Neural progenitor cell (in vitro differentiated cells): Measurements from ENCODE around the gene CNOT1. TPM values are rescaled to one million over a fixed set of nuclear protein-coding genes. Genes with fewer than 3 reads are reported as not detected.

Source experiments
- DNase-seq: peaks from one replicate; pipeline ENCODE4 v3.0.0-alpha.2; 2016; ENCODE audit warnings: low spot score
- H2AFZ ChIP-seq: fragments of 200-600 bp; sonication (generic); replicated peaks from 2 replicates; pipeline ENCODE4 v1.6.1; 2016; ENCODE audit warnings: antibody characterized with exemption
- H3F3A ChIP-seq: fragments of 200-600 bp; sonication (generic); 2 replicates; pipeline ENCODE4 v1.6.1; 2016; ENCODE audit warnings: antibody characterized with exemption, low read depth
- H3K27ac ChIP-seq: fragments of 200-600 bp; sonication (generic); 2 replicates; pipeline ENCODE4 v1.5.1; 2016; ENCODE audit warnings: mild to moderate bottlenecking
- H3K27me3 ChIP-seq: fragments of 200-600 bp; sonication (generic); 2 replicates; pipeline ENCODE4 v1.6.1; 2016; ENCODE audit warnings: mild to moderate bottlenecking, moderate library complexity
- H3K36me3 ChIP-seq: fragments of 200-600 bp; sonication (generic); 2 replicates; pipeline ENCODE4 v1.5.1; 2016
- H3K4me1 ChIP-seq: fragments of 200-600 bp; sonication (generic); 2 replicates; pipeline ENCODE4 v1.6.1; 2016; ENCODE audit warnings: mixed run types
- H3K4me2 ChIP-seq: fragments of 200-600 bp; sonication (generic); 2 replicates; pipeline ENCODE4 v1.6.1; 2016
- H3K4me3 ChIP-seq: fragments of 200-600 bp; sonication (generic); 2 replicates; pipeline ENCODE4 v1.5.1; 2016
- H3K79me2 ChIP-seq: fragments of 200-600 bp; sonication (generic); 2 replicates; pipeline ENCODE4 v1.6.1; 2016; ENCODE audit warnings: low read depth
- H3K9ac ChIP-seq: fragments of 200-600 bp; sonication (generic); 2 replicates; pipeline ENCODE4 v1.6.1; 2016
- H3K9me3 ChIP-seq: fragments of 200-600 bp; sonication (generic); 2 replicates; pipeline ENCODE4 v1.5.1; 2016; ENCODE audit warnings: low read depth
- H4K20me1 ChIP-seq: fragments of 200-600 bp; sonication (generic); 2 replicates; pipeline ENCODE4 v1.6.1; 2016; ENCODE audit warnings: low read depth
- H3K27ac Mint-ChIP-seq: 3 replicates; pipeline ENCODE4 v1.8.0; 2021; ENCODE audit warnings: mixed read lengths
- H3K27me3 Mint-ChIP-seq: 2 replicates; pipeline ENCODE4 v1.8.0; 2022; ENCODE audit warnings: low read depth, mild to moderate bottlenecking, inconsistent platforms, moderate library complexity, mixed read lengths; ENCODE audit not compliant: insufficient read depth
- H3K36me3 Mint-ChIP-seq: 3 replicates; pipeline ENCODE4 v1.8.0; 2021; ENCODE audit warnings: mixed read lengths
- H3K4me1 Mint-ChIP-seq: 3 replicates; pipeline ENCODE4 v1.8.0; 2021; ENCODE audit warnings: mixed read lengths
- H3K4me3 Mint-ChIP-seq: 3 replicates; pipeline ENCODE4 v1.8.0; 2021; ENCODE audit warnings: mild to moderate bottlenecking, moderate library complexity, mixed read lengths
- H3K9me3 Mint-ChIP-seq: 3 replicates; pipeline ENCODE4 v1.8.0; 2020; ENCODE audit warnings: mixed read lengths
- EZH2 ChIP-seq: fragments of 200-600 bp; sonication (generic); IDR thresholded peaks from 2 replicates; pipeline ENCODE4 v1.6.1; 2017; ENCODE audit warnings: antibody characterized with exemption, mild to moderate bottlenecking, moderate library complexity
- EZH2phosphoT487 ChIP-seq: fragments of 200-600 bp; sonication (generic); IDR thresholded peaks from 2 replicates; pipeline ENCODE4 v1.6.1; 2017; ENCODE audit warnings: antibody characterized with exemption
- total RNA-seq: library from RNA; depleted of rRNA; stranded (reverse); fragments of >200 nt; gene quantifications from 2 replicates; pipeline ENCODE4 v1.2.3, GENCODE V29; 2015; ENCODE audit warnings: low replicate concordance
- TF ChIP-seq, protein P1 (sequence below): fragments of 200-600 bp; sonication (generic); IDR thresholded peaks from 2 replicates; pipeline ENCODE4 v1.5.1; 2017; ENCODE audit warnings: antibody characterized with exemption, mild to moderate bottlenecking

Gene CNOT1
- total RNA-seq, 1 donor from 2014 or later = 241 TPM

DNA sequence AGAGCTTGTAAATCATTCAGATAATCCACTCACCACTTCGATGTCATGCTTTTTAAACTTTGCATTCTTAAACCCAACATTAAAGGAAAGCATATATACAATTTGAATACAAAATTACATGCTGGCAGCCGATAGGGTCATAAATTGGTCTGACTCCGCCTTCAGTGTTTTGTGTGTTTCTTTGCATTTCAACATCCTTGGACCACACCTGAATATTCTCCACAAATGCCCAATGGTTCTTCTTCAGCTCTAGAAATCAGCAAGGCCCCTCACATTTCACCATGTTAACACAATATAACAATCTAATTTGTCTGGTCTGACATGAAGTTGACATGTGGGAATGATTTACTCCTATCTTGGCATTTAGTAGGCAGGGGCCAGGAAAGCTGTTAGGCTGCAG is 97.2 kb downstream of the CNOT1 start:
- H3K9ac ChIP-seq = no peak overlapping the region
- TF ChIP-seq, protein P1, sequence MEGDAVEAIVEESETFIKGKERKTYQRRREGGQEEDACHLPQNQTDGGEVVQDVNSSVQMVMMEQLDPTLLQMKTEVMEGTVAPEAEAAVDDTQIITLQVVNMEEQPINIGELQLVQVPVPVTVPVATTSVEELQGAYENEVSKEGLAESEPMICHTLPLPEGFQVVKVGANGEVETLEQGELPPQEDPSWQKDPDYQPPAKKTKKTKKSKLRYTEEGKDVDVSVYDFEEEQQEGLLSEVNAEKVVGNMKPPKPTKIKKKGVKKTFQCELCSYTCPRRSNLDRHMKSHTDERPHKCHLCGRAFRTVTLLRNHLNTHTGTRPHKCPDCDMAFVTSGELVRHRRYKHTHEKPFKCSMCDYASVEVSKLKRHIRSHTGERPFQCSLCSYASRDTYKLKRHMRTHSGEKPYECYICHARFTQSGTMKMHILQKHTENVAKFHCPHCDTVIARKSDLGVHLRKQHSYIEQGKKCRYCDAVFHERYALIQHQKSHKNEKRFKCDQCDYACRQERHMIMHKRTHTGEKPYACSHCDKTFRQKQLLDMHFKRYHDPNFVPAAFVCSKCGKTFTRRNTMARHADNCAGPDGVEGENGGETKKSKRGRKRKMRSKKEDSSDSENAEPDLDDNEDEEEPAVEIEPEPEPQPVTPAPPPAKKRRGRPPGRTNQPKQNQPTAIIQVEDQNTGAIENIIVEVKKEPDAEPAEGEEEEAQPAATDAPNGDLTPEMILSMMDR = no peak
- no peak for TF ChIP-seq EZH2

DNA sequence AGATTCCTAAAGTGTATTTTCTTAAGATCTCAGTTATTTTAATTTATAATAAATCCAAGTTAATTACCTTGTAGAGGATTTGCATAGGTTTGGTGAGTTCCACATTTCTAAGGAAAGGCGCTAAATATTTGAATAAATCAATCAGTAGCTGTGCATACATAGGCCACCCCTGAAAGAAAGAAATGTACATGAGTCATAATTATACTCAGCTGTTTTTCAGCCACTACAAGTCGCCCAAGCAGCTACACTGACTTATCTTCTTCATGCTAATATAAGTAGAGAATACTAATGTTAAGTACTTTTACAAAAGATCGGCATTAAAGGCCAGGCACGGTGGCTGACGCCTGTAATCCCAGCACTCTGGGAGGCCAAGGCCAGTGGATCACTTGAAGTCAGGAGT is 99.4 kb downstream of the CNOT1 start:
- H3K27me3 ChIP-seq = no peaks in the 10 kb centered on the region
- no peaks in the 10 kb centered on the region for H3K4me1 ChIP-seq
- TF ChIP-seq EZH2phosphoT487 (no peak), EZH2 (no peak)
- TF ChIP-seq, protein P1 = no peak
- Mint-ChIP-seq H3K27ac (no peak overlapping the region), H3K9me3 (no peaks in the 10 kb centered on the region), H3K4me1 (no peaks in the 10 kb centered on the region), H3K27me3 (peaks cover 5% of the 10 kb centered on the region), H3K4me3 (no peak overlapping the region), H3K36me3 (peaks cover 42% of the 10 kb centered on the region)
- peaks cover 11% of the 10 kb centered on the region for H4K20me1 ChIP-seq
- H3K4me3 ChIP-seq = no peak overlapping the region
- no peaks in the 10 kb centered on the region for H3K79me2 ChIP-seq
- H2AFZ ChIP-seq = no peak overlapping the region
- peaks cover 18% of the 10 kb centered on the region for H3F3A ChIP-seq
- H3K4me2 ChIP-seq = no peak overlapping the region
- H3K9ac ChIP-seq = no peak overlapping the region
- no peak for DNase-seq
- no peak overlapping the region for H3K27ac ChIP-seq
- no peaks in the 10 kb centered on the region for H3K9me3 ChIP-seq
- peaks cover 48% of the 10 kb centered on the region for H3K36me3 ChIP-seq

More for the DNA sequence above, 97.2 kb downstream of the CNOT1 start:
- Mint-ChIP-seq H3K4me3 (no peak overlapping the region), H3K27ac (no peak overlapping the region), H3K27me3 (peaks cover 5% of the 10 kb centered on the region), H3K9me3 (no peaks in the 10 kb centered on the region), H3K4me1 (no peaks in the 10 kb centered on the region), H3K36me3 (peaks cover 41% of the 10 kb centered on the region)
- Histone ChIP-seq H3K9me3 (no peaks in the 10 kb centered on the region), H3K79me2 (no peaks in the 10 kb centered on the region), H3F3A (peaks cover 18% of the 10 kb centered on the region), H3K27ac (no peak overlapping the region), H3K36me3 (peaks cover 54% of the 10 kb centered on the region), H2AFZ (no peak overlapping the region), H3K4me2 (no peak overlapping the region), H3K4me3 (no peak overlapping the region), H3K4me1 (no peaks in the 10 kb centered on the region), H3K27me3 (no peaks in the 10 kb centered on the region), H4K20me1 (peaks cover 11% of the 10 kb centered on the region)
- no peak for DNase-seq

DNA sequence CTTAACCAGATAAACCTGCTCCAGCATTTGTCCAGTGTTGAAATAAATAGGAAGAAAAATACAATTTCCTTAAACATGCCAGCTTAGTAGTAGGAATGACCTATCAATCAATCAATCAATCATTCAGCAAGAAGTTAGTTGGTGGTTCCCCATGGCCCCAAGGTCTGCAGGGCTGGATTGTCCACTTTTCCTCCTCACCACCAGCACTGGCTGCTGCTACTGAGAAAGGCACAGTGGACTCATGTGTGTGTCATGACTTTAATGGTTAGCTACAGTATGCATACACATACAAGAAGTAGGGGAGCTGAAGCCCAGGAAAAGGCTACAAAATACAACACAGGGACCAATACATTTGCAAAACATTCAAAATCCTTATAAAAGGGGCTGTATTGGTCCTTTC is 109.9 kb downstream of the CNOT1 start:
- TF ChIP-seq, protein P1 = no peak
- no peak for TF ChIP-seq EZH2phosphoT487
- TF ChIP-seq EZH2 = no peak
- H3K27ac Mint-ChIP-seq = no peak overlapping the region
- Histone ChIP-seq H3K9ac (no peak overlapping the region), H3K9me3 (no peaks in the 10 kb centered on the region), H3K4me1 (peaks cover 10% of the 10 kb centered on the region), H3K27ac (no peak overlapping the region), H2AFZ (no peak overlapping the region), H3F3A (peaks cover 85% of the 10 kb centered on the region), H3K4me2 (no peak overlapping the region), H3K36me3 (peaks cover 36% of the 10 kb centered on the region), H3K27me3 (no peaks in the 10 kb centered on the region), H4K20me1 (peaks cover 45% of the 10 kb centered on the region), H3K4me3 (no peak overlapping the region), H3K79me2 (peaks cover 18% of the 10 kb centered on the region)
- peaks cover 6% of the 10 kb centered on the region for H3K27me3 Mint-ChIP-seq
- H3K9me3 Mint-ChIP-seq = no peaks in the 10 kb centered on the region
- H3K4me1 Mint-ChIP-seq = peaks cover 14% of the 10 kb centered on the region
- no peak overlapping the region for H3K4me3 Mint-ChIP-seq
- peaks cover 31% of the 10 kb centered on the region for H3K36me3 Mint-ChIP-seq
- DNase-seq = no peak
